A172 (cell line): ENCODE data around the gene KPNA3. TPM values are rescaled to one million over a fixed set of nuclear protein-coding genes. Genes with fewer than 3 reads are reported as not detected.
"Not testable (repeated sequence)": the region's sequence is repeated elsewhere in the genome, so short reads cannot be mapped to it uniquely, and the experiment has no call there.

Source experiments
- DNase-seq: peaks from one replicate; pipeline ENCODE4 v3.0.0-alpha.2; 2015; ENCODE audit warnings: low spot score
- total RNA-seq: library from RNA; depleted of rRNA; stranded (reverse); fragments of >200 nt; shearing (Covaris generic); gene quantifications from 2 replicates; pipeline ENCODE4 v1.2.3, GENCODE V29; 2014

KPNA3 gene
- total RNA-seq, 1 experiment from 2014 or later = 41.3 TPM

GRCh38 chr13:49749848-49750247 is 42.6 kb downstream of the KPNA3 start:
- no peak for DNase-seq

GRCh38 chr13:49746111-49746510 is 46.4 kb downstream of the KPNA3 start:
- no peak for DNase-seq

GRCh38 chr13:49740870-49741269 is 51.6 kb downstream of the KPNA3 start:
- DNase-seq = no peak

- no peak for DNase-seq
Observed at GRCh38 chr13:49739498-49740187, 52.8 kb downstream of the KPNA3 start.

GRCh38 chr13:49733181-49733951 is 59.1 kb downstream of the KPNA3 start:
- DNase-seq = no peak

- peak; percentile 33 for DNase-seq
Observed at GRCh38 chr13:49731766-49732165, 60.7 kb downstream of the KPNA3 start.

GRCh38 chr13:49716615-49717014 is 75.9 kb downstream of the KPNA3 start:
- DNase-seq = no peak

- no peak for DNase-seq
Observed at GRCh38 chr13:49714757-49715156, 77.7 kb downstream of the KPNA3 start.

GRCh38 chr13:49711218-49711863 is 81.1 kb downstream of the KPNA3 start:
- no peak for DNase-seq

- DNase-seq = not testable (repeated sequence)
Observed at GRCh38 chr13:49704264-49704663, 88.2 kb downstream of the KPNA3 start.

GRCh38 chr13:49701491-49701890 is 91.0 kb downstream of the KPNA3 start:
- no peak for DNase-seq

- DNase-seq = no peak
Observed at GRCh38 chr13:49697468-49697867, 95.0 kb downstream of the KPNA3 start.

- no peak for DNase-seq
Observed at GRCh38 chr13:49694446-49694845, 98.0 kb downstream of the KPNA3 start.

GRCh38 chr13:49693877-49694276 is 98.6 kb downstream of the KPNA3 start:
- no peak for DNase-seq

- no peak for DNase-seq
Observed at GRCh38 chr13:49693191-49693733, 99.2 kb downstream of the KPNA3 start.

- DNase-seq = peak; percentile 80
Observed at GRCh38 chr13:49690995-49691784, 101.3 kb downstream of the KPNA3 start, which contains the start of gene EBPL. TSS of gene EBPL (minus strand) at chr13:49691486. CDS start at chr13:49691424, 62 bp downstream.

GRCh38 chr13:49690133-49690994 is 102.1 kb downstream of the KPNA3 start:
- DNase-seq = peak; percentile 44

- no peak for DNase-seq
Observed at GRCh38 chr13:49683489-49683888, 109.0 kb downstream of the KPNA3 start.

- DNase-seq = peak; percentile 70
Observed at GRCh38 chr13:49681842-49682435, 110.5 kb downstream of the KPNA3 start.

- no peak for DNase-seq
Observed at GRCh38 chr13:49679246-49679645, 113.2 kb downstream of the KPNA3 start.
